Right atrium auricular region (tissue), 2 donors: ENCODE data around the gene OR4F6. TPM values are rescaled to one million over a fixed set of nuclear protein-coding genes. Genes with fewer than 3 reads are reported as not detected.
"Not testable (repeated sequence)": the region's sequence is repeated elsewhere in the genome, so short reads cannot be mapped to it uniquely, and the experiment has no call there.

ENCODE experiments used
- DNase-seq: peaks from one replicate; pipeline ENCODE4 v3.0.0-alpha.2; 2019; ENCODE audit warnings: low spot score
- H3K27ac ChIP-seq, 2 donors: fragments of 200-600 bp; sonication (generic); 1 replicate in 1 of 2; 2 replicates in 1 of 2; pipeline ENCODE4 v1.5.1; 2016 to 2019
- H3K27me3 ChIP-seq, 2 donors: fragments of 200-600 bp; sonication (generic); one replicate each; pipeline versions ENCODE4 v1.5.1 to v1.6.0; 2017 to 2019
- H3K36me3 ChIP-seq: fragments of 200-600 bp; sonication (generic); one replicate; pipeline ENCODE4 v1.5.1; 2016
- H3K4me1 ChIP-seq, 2 donors: fragments of 200-600 bp; sonication (generic); one replicate each; pipeline versions ENCODE4 v1.5.1 to v1.6.0; 2017 to 2019
- H3K4me3 ChIP-seq, 2 donors: fragments of 200-600 bp; sonication (generic); 1 replicate in 1 of 2; 2 replicates in 1 of 2; pipeline ENCODE4 v1.5.1; 2017 to 2019; ENCODE audit warnings: mild to moderate bottlenecking in 1 of 2, moderate library complexity in 1 of 2
- H3K9me3 ChIP-seq, 2 donors: fragments of 200-600 bp; sonication (generic); one replicate each; pipeline ENCODE4 v1.5.1; 2019
- CTCF ChIP-seq, 2 donors: fragments of 200-600 bp; sonication (generic); IDR thresholded peaks; one replicate each; pipeline ENCODE4 v1.5.1; 2019; ENCODE audit warnings: antibody characterized with exemption in 2 of 2
- total RNA-seq, 2 donors: library from RNA; depleted of rRNA; stranded (reverse); fragments of >200 nt; gene quantifications; one replicate each; pipeline ENCODE4 v1.1.0, GENCODE V29; 2016

The OR4F6 gene
- total RNA-seq, result not detected

- Histone ChIP-seq H3K36me3 (no peaks in the 10 kb centered on the region), H3K9me3 (no peaks in the 10 kb centered on the region), H3K4me3 (no peak within 1 kb of the TSS), H3K27ac (no peak within 1 kb of the TSS), H3K4me1 (no peaks in the 10 kb centered on the region), H3K27me3 (no peaks in the 10 kb centered on the region)
- TF ChIP-seq CTCF (IDR thresholded peaks at IDR 0.05), result no peak
- DNase-seq, result no peak
Observed at GRCh38 chr15:101803209-101803608, at the start of gene OR4F6. TSS of gene OR4F6 (plus strand) at chr15:101803509. CDS start at chr15:101805720, 2,211 bp downstream.

GRCh38 chr15:101764669-101765339 lies 38.5 kb upstream of the OR4F6 start:
- H3K4me3 ChIP-seq, H3K27me3 ChIP-seq, H3K36me3 ChIP-seq, H3K27ac ChIP-seq, H3K4me1 ChIP-seq, H3K9me3 ChIP-seq, DNase-seq: not testable (repeated sequence)

- not testable (repeated sequence) for H3K4me1 ChIP-seq, H3K4me3 ChIP-seq, DNase-seq, H3K27me3 ChIP-seq, H3K36me3 ChIP-seq, H3K27ac ChIP-seq, H3K9me3 ChIP-seq
Observed at GRCh38 chr15:101765340-101765671, 38.0 kb upstream of the OR4F6 start.

GRCh38 chr15:101765772-101766456 lies 37.4 kb upstream of the OR4F6 start:
- Histone ChIP-seq H3K4me3 (no peak overlapping the region), H3K27ac (no peak overlapping the region), H3K4me1 (no peaks in the 10 kb centered on the region), H3K36me3 (no peaks in the 10 kb centered on the region), H3K9me3 (no peaks in the 10 kb centered on the region), H3K27me3 (no peaks in the 10 kb centered on the region)
- no peak for DNase-seq
- no peak for TF ChIP-seq CTCF (IDR thresholded peaks at IDR 0.05)

- H3K4me1 ChIP-seq, DNase-seq, H3K36me3 ChIP-seq, H3K27me3 ChIP-seq, H3K4me3 ChIP-seq, H3K27ac ChIP-seq, H3K9me3 ChIP-seq: not testable (repeated sequence)
Observed at GRCh38 chr15:101767083-101767640, 36.1 kb upstream of the OR4F6 start.

GRCh38 chr15:101772921-101773320 lies 30.4 kb upstream of the OR4F6 start:
- no peak for DNase-seq
- no peaks in the 10 kb centered on the region for H3K4me1 ChIP-seq
- no peak for TF ChIP-seq CTCF (IDR thresholded peaks at IDR 0.05)
- H3K27me3 ChIP-seq, result no peaks in the 10 kb centered on the region
- H3K27ac ChIP-seq, result no peak overlapping the region
- H3K9me3 ChIP-seq, result no peaks in the 10 kb centered on the region
- no peak overlapping the region for H3K4me3 ChIP-seq
- no peaks in the 10 kb centered on the region for H3K36me3 ChIP-seq

GRCh38 chr15:101773496-101774100 lies 29.7 kb upstream of the OR4F6 start:
- H3K27me3 ChIP-seq, result no peaks in the 10 kb centered on the region
- no peak for DNase-seq
- H3K4me1 ChIP-seq, result no peaks in the 10 kb centered on the region
- H3K4me3 ChIP-seq, result no peak overlapping the region
- no peaks in the 10 kb centered on the region for H3K9me3 ChIP-seq
- no peak for TF ChIP-seq CTCF (IDR thresholded peaks at IDR 0.05)
- H3K36me3 ChIP-seq, result no peaks in the 10 kb centered on the region
- H3K27ac ChIP-seq, result no peak overlapping the region
